Neural cell (in vitro differentiated cells): ENCODE data around the gene SLC24A5. TPM values are rescaled to one million over a fixed set of nuclear protein-coding genes. Genes with fewer than 3 reads are reported as not detected.

Experiments
- H2AFZ ChIP-seq: fragments of 200-600, 300-800 bp; sonication (generic), shearing (Covaris generic); 2 replicates; pipeline ENCODE4 v1.6.0; 2014; ENCODE audit warnings: low read depth, mild to moderate bottlenecking, antibody characterized with exemption, low read length, moderate library complexity
- H3F3A ChIP-seq: fragments of 200-600 bp; shearing (Covaris generic); 2 replicates; pipeline ENCODE4 v1.6.1; 2016; ENCODE audit warnings: mild to moderate bottlenecking, moderate library complexity, mixed read lengths, antibody characterized with exemption, low read length; ENCODE audit not compliant: insufficient read depth, poor library complexity, severe bottlenecking
- H3K27ac ChIP-seq: fragments of 200-600, 300-800 bp; sonication (generic), shearing (Covaris generic); 2 replicates; pipeline ENCODE4 v1.5.1; 2014; ENCODE audit warnings: mild to moderate bottlenecking, low read length, moderate library complexity
- H3K27me3 ChIP-seq: fragments of 300-800, 200-600 bp; sonication (generic), shearing (Covaris generic); 2 replicates; pipeline ENCODE4 v1.6.0; 2014; ENCODE audit warnings: mild to moderate bottlenecking, low read depth, low read length, moderate library complexity; ENCODE audit not compliant: insufficient read depth
- H3K36me3 ChIP-seq: fragments of 300-800, 200-600 bp; sonication (generic), shearing (Covaris generic); 2 replicates; pipeline ENCODE4 v1.5.1; 2014; ENCODE audit warnings: mild to moderate bottlenecking, antibody characterized with exemption, low read length, moderate library complexity; ENCODE audit not compliant: insufficient read depth
- H3K4me2 ChIP-seq: fragments of 300-800, 200-600 bp; sonication (generic), shearing (Covaris generic); 2 replicates; pipeline ENCODE4 v1.6.0; 2014; ENCODE audit warnings: mild to moderate bottlenecking, low read length
- H3K4me3 ChIP-seq: fragments of 300-800, 200-600 bp; sonication (generic), shearing (Covaris generic); 2 replicates; pipeline ENCODE4 v1.5.1; 2014; ENCODE audit warnings: mild to moderate bottlenecking, low read length, moderate library complexity
- H3K79me2 ChIP-seq: fragments of 200-600 bp; shearing (Covaris generic); replicated peaks from 2 replicates; pipeline ENCODE4 v1.6.0; 2014; ENCODE audit warnings: mild to moderate bottlenecking, low read length, moderate library complexity; ENCODE audit not compliant: insufficient read depth
- H3K9ac ChIP-seq: fragments of 300-800, 200-600 bp; sonication (generic), shearing (Covaris generic); 2 replicates; pipeline ENCODE4 v1.6.1; 2016; ENCODE audit warnings: mild to moderate bottlenecking, low read length, mixed read lengths
- H3K9me2 ChIP-seq: fragments of 200-600 bp; shearing (Covaris generic); 2 replicates; pipeline ENCODE4 v1.6.1; 2016; ENCODE audit warnings: mild to moderate bottlenecking, low read length, mixed read lengths; ENCODE audit not compliant: insufficient read depth
- H3K9me3 ChIP-seq: fragments of 200-600, 300-800 bp; sonication (generic), shearing (Covaris generic); 2 replicates; pipeline ENCODE4 v1.6.1; 2016; ENCODE audit warnings: mild to moderate bottlenecking, mixed run types, low read length, moderate library complexity, mixed read lengths
- H4K20me1 ChIP-seq: fragments of 200-600 bp; shearing (Covaris generic); 2 replicates; pipeline ENCODE4 v1.6.1; 2016; ENCODE audit warnings: mild to moderate bottlenecking, mixed run types; ENCODE audit not compliant: insufficient read depth
- EP300 ChIP-seq: fragments of 450-650 bp; conservative IDR thresholded peaks from 2 replicates; pipeline ENCODE4 v1.6.1; 2014; ENCODE audit warnings: antibody characterized with exemption, mild to moderate bottlenecking, moderate library complexity; ENCODE audit not compliant: poor library complexity, severe bottlenecking
- EZH2 ChIP-seq: fragments of 200-600, 300-800 bp; shearing (Covaris generic), sonication (generic); IDR thresholded peaks from 2 replicates; pipeline ENCODE4 v1.6.1; 2014; ENCODE audit warnings: antibody characterized with exemption, low read length, borderline replicate concordance, mild to moderate bottlenecking; ENCODE audit not compliant: insufficient read depth, poor library complexity, severe bottlenecking
- MXI1 ChIP-seq: fragments of 450-650 bp; conservative IDR thresholded peaks from 2 replicates; pipeline ENCODE4 v1.6.1; 2014; ENCODE audit warnings: antibody characterized with exemption, mild to moderate bottlenecking; ENCODE audit not compliant: poor library complexity, severe bottlenecking
- POLR2AphosphoS5 ChIP-seq: IDR thresholded peaks from 2 replicates; pipeline ENCODE4 v1.6.1; 2012
- RAD21 ChIP-seq: fragments of 450-650 bp; conservative IDR thresholded peaks from 2 replicates; pipeline ENCODE4 v1.6.1; 2014; ENCODE audit warnings: antibody characterized with exemption, mild to moderate bottlenecking, moderate library complexity
- SMC3 ChIP-seq: fragments of 450-650 bp; conservative IDR thresholded peaks from 2 replicates; pipeline ENCODE4 v1.6.1; 2014; ENCODE audit warnings: antibody characterized with exemption, mild to moderate bottlenecking, moderate library complexity; ENCODE audit not compliant: poor library complexity
- TAF1 ChIP-seq: IDR thresholded peaks from 2 replicates; pipeline ENCODE4 v1.6.1; 2012; ENCODE audit warnings: low read depth
- polyA plus RNA-seq: library from polyadenylated mRNA; depleted of rRNA; stranded (reverse); fragments of >200 nt; gene quantifications from 2 replicates; pipeline ENCODE4 v1.2.3, GENCODE V29; 2014
- TF ChIP-seq, protein P1 (sequence below): fragments of 450-650 bp; IDR thresholded peaks from 2 replicates; pipeline ENCODE4 v1.5.1; 2014; ENCODE audit warnings: antibody characterized with exemption, mild to moderate bottlenecking, moderate library complexity; ENCODE audit not compliant: poor library complexity, severe bottlenecking
- TF ChIP-seq, protein P2 (sequence below): IDR thresholded peaks from 2 replicates; pipeline ENCODE4 v1.6.1; 2012; ENCODE audit warnings: borderline replicate concordance

SLC24A5 gene
- polyA plus RNA-seq, 1 donor from 2014 or later: 0.78 TPM

DNA sequence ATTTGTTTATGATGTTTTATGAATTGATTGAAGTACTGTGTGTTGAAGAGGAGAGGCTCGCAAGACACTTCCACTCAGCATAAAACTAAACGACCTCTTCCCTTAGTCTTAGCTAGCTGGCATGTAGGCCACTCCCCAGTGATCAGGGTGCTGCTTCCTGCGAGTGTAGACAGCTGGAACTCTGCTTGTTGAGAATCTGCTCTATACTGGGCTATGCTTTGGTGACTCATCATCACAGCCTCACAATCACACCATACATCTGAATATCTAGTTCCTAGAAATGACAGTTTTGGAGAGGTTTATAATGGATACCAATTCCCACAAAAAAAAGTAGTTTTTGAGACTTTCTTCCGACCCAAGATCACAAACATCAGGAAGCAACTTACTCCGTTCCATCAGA lies 1.5 kb upstream of the SLC24A5 start:
- no peak overlapping the region for H3K4me2 ChIP-seq
- TF ChIP-seq EZH2 (no peak), RAD21 (no peak), TAF1 (no peak), MXI1 (no peak), EP300 (no peak), SMC3 (no peak), POLR2AphosphoS5 (no peak)
- TF ChIP-seq, protein P1, sequence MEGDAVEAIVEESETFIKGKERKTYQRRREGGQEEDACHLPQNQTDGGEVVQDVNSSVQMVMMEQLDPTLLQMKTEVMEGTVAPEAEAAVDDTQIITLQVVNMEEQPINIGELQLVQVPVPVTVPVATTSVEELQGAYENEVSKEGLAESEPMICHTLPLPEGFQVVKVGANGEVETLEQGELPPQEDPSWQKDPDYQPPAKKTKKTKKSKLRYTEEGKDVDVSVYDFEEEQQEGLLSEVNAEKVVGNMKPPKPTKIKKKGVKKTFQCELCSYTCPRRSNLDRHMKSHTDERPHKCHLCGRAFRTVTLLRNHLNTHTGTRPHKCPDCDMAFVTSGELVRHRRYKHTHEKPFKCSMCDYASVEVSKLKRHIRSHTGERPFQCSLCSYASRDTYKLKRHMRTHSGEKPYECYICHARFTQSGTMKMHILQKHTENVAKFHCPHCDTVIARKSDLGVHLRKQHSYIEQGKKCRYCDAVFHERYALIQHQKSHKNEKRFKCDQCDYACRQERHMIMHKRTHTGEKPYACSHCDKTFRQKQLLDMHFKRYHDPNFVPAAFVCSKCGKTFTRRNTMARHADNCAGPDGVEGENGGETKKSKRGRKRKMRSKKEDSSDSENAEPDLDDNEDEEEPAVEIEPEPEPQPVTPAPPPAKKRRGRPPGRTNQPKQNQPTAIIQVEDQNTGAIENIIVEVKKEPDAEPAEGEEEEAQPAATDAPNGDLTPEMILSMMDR: no peak
- TF ChIP-seq, protein P2, sequence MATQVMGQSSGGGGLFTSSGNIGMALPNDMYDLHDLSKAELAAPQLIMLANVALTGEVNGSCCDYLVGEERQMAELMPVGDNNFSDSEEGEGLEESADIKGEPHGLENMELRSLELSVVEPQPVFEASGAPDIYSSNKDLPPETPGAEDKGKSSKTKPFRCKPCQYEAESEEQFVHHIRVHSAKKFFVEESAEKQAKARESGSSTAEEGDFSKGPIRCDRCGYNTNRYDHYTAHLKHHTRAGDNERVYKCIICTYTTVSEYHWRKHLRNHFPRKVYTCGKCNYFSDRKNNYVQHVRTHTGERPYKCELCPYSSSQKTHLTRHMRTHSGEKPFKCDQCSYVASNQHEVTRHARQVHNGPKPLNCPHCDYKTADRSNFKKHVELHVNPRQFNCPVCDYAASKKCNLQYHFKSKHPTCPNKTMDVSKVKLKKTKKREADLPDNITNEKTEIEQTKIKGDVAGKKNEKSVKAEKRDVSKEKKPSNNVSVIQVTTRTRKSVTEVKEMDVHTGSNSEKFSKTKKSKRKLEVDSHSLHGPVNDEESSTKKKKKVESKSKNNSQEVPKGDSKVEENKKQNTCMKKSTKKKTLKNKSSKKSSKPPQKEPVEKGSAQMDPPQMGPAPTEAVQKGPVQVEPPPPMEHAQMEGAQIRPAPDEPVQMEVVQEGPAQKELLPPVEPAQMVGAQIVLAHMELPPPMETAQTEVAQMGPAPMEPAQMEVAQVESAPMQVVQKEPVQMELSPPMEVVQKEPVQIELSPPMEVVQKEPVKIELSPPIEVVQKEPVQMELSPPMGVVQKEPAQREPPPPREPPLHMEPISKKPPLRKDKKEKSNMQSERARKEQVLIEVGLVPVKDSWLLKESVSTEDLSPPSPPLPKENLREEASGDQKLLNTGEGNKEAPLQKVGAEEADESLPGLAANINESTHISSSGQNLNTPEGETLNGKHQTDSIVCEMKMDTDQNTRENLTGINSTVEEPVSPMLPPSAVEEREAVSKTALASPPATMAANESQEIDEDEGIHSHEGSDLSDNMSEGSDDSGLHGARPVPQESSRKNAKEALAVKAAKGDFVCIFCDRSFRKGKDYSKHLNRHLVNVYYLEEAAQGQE: no peak
- no peaks in the 10 kb centered on the region for H3K36me3 ChIP-seq
- no peaks in the 10 kb centered on the region for H3K27me3 ChIP-seq
- H3K79me2 ChIP-seq: no peaks in the 10 kb centered on the region
- H3F3A ChIP-seq: no peaks in the 10 kb centered on the region
- no peak overlapping the region for H3K27ac ChIP-seq
- H3K9me2 ChIP-seq: no peaks in the 10 kb centered on the region
- no peak overlapping the region for H2AFZ ChIP-seq
- H3K9me3 ChIP-seq: no peaks in the 10 kb centered on the region
- H4K20me1 ChIP-seq: no peaks in the 10 kb centered on the region
- no peak overlapping the region for H3K4me3 ChIP-seq
- H3K9ac ChIP-seq: no peak overlapping the region

DNA sequence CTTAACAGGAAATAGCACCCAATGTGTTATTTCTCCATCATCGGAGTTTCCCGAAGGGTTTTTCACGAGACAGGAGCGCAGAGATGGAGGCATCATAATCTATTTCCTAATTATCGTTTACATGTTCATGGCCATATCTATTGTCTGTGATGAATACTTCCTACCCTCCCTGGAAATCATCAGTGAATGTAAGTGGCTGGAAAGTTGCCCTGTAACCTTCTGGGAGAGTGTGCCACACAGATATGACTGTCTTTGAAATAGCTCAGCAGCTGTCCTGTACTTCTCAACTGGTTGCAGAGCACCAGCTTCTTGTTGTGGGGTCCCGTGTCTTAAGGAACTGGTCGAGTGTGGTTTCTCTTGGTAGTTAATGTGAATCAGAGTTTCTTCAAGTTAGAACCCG lies 1.1 kb downstream of the SLC24A5 start:
- no peak for TF ChIP-seq POLR2AphosphoS5
- Histone ChIP-seq H3K4me3 (no peak overlapping the region), H3K27me3 (no peaks in the 10 kb centered on the region), H3K9ac (no peak overlapping the region), H3F3A (no peaks in the 10 kb centered on the region), H4K20me1 (no peaks in the 10 kb centered on the region), H3K79me2 (no peaks in the 10 kb centered on the region), H2AFZ (no peak overlapping the region), H3K27ac (no peak overlapping the region), H3K4me2 (no peak overlapping the region), H3K9me3 (no peaks in the 10 kb centered on the region), H3K9me2 (no peaks in the 10 kb centered on the region), H3K36me3 (no peaks in the 10 kb centered on the region)

- Histone ChIP-seq H3K79me2 (no peaks in the 10 kb centered on the region), H3K4me3 (no peak overlapping the region), H3K9ac (no peak overlapping the region), H3K27ac (no peak overlapping the region), H3K9me2 (no peaks in the 10 kb centered on the region), H3K27me3 (no peaks in the 10 kb centered on the region), H3K36me3 (no peaks in the 10 kb centered on the region), H3K4me2 (no peak overlapping the region), H3F3A (no peaks in the 10 kb centered on the region), H2AFZ (no peak overlapping the region), H3K9me3 (no peaks in the 10 kb centered on the region), H4K20me1 (no peaks in the 10 kb centered on the region)
- TF ChIP-seq SMC3 (no peak), EP300 (no peak), EZH2 (no peak), RAD21 (no peak), POLR2AphosphoS5 (no peak), TAF1 (no peak), MXI1 (no peak)
- TF ChIP-seq, protein P1: no peak
- TF ChIP-seq, protein P2: no peak
Measured at GRCh38 chr15:48126667-48127355, 6.0 kb downstream of the SLC24A5 start.
